Panc1 (cell line): ENCODE data around the gene TBC1D21.

Experiments used
- TCF7L2 ChIP-seq: IDR thresholded peaks from 2 replicates; pipeline ENCODE4 v1.6.1; 2011; ENCODE audit warnings: mild to moderate bottlenecking, low read depth, low read length, inconsistent platforms
- TF ChIP-seq, protein P1 (sequence below), 2 experiments: IDR thresholded peaks; 2 replicates each; pipeline ENCODE4 v1.6.1; 2011 to 2012; ENCODE audit warnings: low read depth in 2 of 2, control low read depth in 1 of 2, low read length in 1 of 2, mild to moderate bottlenecking in 1 of 2, moderate library complexity in 1 of 2; ENCODE audit not compliant: insufficient read depth in 1 of 2
- TF ChIP-seq, protein P2 (sequence below): fragments of 450-650 bp; IDR thresholded peaks from 2 replicates; pipeline ENCODE4 v1.5.1; 2017; ENCODE audit warnings: mild to moderate bottlenecking

DNA sequence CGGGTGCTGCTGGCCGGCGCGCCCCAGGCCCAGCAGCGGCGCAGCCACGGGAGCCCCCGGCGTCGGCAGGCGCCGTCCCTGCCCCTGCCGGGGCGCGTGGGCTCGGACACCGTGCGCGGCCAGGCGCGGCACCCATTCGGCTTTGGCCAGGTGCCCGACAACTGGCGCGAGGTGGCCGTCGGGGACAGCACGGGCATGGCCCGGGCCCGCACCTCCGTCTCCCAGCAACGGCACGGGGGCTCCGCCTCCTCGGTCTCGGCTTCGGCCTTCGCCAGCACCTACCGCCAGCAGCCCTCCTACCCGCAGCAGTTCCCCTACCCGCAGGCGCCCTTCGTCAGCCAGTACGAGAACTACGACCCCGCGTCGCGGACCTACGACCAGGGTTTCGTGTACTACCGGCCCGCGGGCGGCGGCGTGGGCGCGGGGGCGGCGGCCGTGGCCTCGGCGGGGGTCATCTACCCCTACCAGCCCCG is 53.7 kb downstream of the TBC1D21 start:
- TF ChIP-seq, protein P1, sequence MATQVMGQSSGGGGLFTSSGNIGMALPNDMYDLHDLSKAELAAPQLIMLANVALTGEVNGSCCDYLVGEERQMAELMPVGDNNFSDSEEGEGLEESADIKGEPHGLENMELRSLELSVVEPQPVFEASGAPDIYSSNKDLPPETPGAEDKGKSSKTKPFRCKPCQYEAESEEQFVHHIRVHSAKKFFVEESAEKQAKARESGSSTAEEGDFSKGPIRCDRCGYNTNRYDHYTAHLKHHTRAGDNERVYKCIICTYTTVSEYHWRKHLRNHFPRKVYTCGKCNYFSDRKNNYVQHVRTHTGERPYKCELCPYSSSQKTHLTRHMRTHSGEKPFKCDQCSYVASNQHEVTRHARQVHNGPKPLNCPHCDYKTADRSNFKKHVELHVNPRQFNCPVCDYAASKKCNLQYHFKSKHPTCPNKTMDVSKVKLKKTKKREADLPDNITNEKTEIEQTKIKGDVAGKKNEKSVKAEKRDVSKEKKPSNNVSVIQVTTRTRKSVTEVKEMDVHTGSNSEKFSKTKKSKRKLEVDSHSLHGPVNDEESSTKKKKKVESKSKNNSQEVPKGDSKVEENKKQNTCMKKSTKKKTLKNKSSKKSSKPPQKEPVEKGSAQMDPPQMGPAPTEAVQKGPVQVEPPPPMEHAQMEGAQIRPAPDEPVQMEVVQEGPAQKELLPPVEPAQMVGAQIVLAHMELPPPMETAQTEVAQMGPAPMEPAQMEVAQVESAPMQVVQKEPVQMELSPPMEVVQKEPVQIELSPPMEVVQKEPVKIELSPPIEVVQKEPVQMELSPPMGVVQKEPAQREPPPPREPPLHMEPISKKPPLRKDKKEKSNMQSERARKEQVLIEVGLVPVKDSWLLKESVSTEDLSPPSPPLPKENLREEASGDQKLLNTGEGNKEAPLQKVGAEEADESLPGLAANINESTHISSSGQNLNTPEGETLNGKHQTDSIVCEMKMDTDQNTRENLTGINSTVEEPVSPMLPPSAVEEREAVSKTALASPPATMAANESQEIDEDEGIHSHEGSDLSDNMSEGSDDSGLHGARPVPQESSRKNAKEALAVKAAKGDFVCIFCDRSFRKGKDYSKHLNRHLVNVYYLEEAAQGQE (IDR thresholded peaks at IDR 0.05; ENCODE audit: insufficient read depth in 1 of 2, low read depth in 2 of 2, low read length in 1 of 2), result no peak
- TF ChIP-seq, protein P2, sequence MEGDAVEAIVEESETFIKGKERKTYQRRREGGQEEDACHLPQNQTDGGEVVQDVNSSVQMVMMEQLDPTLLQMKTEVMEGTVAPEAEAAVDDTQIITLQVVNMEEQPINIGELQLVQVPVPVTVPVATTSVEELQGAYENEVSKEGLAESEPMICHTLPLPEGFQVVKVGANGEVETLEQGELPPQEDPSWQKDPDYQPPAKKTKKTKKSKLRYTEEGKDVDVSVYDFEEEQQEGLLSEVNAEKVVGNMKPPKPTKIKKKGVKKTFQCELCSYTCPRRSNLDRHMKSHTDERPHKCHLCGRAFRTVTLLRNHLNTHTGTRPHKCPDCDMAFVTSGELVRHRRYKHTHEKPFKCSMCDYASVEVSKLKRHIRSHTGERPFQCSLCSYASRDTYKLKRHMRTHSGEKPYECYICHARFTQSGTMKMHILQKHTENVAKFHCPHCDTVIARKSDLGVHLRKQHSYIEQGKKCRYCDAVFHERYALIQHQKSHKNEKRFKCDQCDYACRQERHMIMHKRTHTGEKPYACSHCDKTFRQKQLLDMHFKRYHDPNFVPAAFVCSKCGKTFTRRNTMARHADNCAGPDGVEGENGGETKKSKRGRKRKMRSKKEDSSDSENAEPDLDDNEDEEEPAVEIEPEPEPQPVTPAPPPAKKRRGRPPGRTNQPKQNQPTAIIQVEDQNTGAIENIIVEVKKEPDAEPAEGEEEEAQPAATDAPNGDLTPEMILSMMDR, result no peak
- TF ChIP-seq TCF7L2, result no peak
